GM19351 (cell line): ENCODE measurements around the gene OXNAD1.

Experiments used
- ATAC-seq: cut with Tn5 transposase; IDR thresholded peaks from one replicate; pipeline ENCODE4 v1.9.1; 2021; ENCODE audit warnings: mild to moderate bottlenecking, moderate library complexity; ENCODE audit not compliant: unreplicated experiment

OXNAD1 gene

DNA sequence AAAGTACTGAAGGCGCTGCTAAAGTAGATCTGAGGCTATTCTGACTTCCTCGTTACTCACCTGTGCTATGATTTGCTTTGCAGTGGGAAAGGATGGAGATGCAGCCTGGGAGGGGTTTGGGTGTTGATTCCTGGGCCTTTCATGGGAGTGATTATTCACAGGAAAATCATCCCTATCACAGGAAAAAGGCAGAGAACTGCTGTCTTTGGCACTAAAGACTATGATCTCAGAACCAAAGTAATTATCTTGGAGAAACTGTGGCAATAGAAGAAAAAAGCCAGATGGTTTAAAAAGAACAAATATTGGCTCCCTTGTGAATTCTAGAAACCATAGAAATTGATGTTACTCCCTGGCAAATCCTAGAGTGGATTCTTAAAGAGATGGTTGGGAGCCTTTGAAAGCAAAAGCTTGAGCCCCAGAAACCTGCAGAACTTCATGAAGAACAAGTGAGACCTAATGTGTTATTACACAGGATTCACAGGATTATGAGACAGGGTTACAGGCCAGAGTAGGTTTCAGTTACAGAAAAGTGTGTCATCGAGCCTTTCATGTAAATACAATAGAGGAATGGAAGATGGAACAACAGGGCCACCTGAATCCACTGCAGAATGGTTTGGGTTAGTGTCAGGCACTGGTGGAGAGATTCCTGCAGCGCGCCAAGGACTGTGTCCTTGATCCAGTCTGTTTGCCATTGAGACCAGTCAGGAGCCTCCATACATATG lies 85.7 kb downstream of the OXNAD1 start:
- no peak for ATAC-seq

DNA sequence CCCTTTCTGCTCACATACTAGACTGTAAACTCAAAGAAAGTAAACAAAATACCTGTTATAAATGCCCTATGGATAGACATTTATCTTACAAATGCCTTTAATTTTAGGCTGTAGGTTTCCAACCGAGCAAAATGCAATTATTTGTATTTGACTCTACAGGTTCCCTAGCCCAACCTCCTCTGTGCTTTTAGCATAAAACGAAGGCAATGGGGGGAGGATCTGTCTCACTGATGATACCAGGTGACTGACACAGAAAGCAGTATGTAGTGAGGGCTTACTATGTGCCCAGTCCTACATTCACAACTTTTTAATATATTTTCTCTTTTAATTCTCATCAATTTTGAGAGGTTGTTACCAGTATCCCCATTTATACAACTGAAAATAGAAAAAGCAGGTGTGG lies 87.4 kb downstream of the OXNAD1 start:
- no peak for ATAC-seq

DNA sequence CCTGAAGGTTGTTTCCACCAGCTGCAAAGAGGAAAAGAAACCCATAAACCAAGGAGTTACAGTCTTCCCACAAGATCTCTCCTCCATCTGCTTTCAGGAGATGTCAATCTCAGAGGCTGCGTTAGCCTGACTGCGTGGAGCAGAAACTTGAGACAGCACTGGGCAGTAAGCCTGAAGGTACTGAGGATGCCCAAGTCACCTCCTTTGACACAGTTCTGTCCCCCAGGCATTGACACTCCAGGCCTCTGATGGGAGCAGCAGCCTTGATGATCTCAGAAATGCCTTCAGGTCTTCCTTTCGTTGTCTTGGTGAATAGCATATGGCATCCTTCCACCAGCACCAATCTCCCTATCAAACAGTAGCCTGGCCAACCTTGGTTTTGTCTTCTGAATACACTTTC lies 89.3 kb downstream of the OXNAD1 start:
- ATAC-seq = no peak
